GM15510 (cell line): Measurements from ENCODE around the gene DYDC2.

Experiments
- POLR2A ChIP-seq: IDR thresholded peaks from 3 replicates; pipeline ENCODE4 v1.6.1; 2011; ENCODE audit warnings: borderline replicate concordance; ENCODE audit not compliant: insufficient read length; ENCODE audit errors: extremely low read depth

DYDC2 gene, protein sequence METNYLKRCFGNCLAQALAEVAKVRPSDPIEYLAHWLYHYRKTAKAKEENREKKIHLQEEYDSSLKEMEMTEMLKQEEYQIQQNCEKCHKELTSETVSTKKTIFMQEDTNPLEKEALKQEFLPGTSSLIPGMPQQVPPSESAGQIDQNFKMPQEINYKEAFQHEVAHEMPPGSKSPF

DNA sequence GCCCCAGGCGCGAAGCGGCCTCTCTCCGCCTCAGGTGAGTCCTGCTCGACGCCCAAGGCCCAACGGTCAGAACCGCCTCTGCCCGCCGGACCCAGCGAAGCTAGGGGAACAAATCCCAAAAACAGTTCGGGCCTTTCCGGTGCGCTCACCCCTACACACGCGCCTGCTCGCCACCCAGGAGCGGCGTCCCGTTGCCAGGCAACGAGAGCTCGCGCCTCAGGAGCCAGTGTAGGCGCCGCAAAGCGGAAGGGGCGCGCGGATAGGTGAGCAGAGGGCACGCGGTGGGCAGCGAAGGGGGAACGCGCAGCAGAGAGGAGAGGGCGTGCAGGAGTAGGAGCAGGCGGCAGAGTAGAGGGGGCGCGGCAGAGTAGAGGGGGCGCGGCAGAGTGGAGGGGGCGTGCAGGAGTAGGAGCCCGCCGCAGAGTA lies at the start of gene DYDC2, which contains the start of gene DYDC1:
TSS of gene DYDC2 (plus strand) at position 219 of the 426 bp plus-strand sequence. CDS start 5,663 bp downstream, outside the sequence.
TSS of gene DYDC1 (minus strand) at position 193 of the 426 bp plus-strand sequence. CDS start 4,154 bp downstream, outside the sequence.
- no peak for TF ChIP-seq POLR2A

DNA sequence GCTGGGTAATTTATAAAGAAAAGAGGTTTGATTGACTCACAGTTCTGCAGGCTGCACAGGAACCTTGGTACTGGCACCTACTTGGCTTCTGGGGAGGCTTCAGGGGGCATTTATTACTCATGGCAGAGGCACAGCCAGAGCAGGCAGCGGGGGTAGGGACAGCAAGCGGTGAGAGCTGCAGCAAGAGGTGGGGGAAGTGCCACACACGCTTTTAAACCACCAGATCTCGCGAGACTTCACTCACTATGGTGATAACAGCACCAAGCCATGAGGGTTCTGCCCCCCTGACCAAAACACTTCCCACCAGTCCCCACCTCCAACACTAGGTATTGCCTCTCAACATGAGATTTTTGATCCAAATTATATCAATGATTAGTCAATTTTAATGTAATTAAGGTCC lies 43.1 kb upstream of the DYDC2 start:
- TF ChIP-seq POLR2A: no peak

DNA sequence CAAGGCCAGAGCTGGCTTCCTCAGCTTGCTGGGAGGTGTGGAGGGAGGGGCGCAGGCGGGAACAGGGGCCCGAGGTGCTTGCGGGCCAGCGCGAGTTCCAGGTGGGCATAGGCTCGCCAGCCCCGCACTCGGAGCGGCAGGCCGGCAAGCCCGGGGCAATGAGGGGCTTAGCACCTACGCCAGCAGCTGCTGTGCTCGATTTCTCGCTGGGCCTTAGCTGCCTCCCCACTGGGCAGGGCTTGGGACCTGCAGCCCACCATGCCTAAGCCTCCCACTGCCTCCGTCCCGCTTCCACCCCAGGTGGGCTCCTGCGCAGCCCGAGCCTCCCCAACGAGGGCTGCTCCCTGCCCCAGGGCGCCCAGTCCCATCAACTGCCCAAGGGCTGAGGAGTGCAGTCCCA lies 41.2 kb upstream of the DYDC2 start:
- TF ChIP-seq POLR2A: no peak

DNA sequence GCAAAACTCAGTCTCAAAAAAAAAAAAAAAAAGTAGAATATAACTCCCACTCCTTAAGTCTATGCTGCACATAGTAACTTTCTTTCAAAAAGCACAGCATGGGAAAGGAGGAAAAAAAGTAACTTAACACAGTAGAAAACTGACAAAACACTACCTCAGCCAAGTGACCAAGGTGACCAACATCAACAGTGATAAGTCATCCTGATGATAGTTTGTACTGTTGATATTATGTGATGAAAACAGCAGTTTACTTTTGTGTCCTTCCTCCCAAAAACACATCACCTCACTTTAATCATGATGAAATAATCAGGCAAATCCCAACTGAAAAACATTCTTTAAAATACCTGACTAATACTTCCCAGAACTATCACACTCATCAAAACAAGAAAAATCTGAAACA lies 37.8 kb upstream of the DYDC2 start:
- TF ChIP-seq POLR2A: no peak

DNA sequence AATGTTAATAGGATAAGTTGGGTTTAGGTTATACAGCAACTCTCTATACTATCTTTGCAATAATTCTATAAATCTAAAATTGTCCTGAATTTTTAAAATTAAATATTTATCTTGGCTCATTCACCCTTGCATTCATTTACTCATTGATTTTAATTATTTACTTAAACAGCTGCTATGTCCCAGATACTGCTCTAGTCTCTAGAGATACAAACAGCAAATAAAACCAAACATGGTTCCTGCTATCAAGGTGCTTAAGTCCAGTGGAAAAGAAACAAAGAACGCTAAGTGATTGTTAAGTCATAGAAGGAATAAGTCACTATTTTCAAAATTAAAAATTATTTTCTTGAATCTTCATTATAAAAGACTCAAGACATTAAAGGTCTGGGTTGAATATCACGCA lies 37.3 kb upstream of the DYDC2 start:
- TF ChIP-seq POLR2A: no peak

DNA sequence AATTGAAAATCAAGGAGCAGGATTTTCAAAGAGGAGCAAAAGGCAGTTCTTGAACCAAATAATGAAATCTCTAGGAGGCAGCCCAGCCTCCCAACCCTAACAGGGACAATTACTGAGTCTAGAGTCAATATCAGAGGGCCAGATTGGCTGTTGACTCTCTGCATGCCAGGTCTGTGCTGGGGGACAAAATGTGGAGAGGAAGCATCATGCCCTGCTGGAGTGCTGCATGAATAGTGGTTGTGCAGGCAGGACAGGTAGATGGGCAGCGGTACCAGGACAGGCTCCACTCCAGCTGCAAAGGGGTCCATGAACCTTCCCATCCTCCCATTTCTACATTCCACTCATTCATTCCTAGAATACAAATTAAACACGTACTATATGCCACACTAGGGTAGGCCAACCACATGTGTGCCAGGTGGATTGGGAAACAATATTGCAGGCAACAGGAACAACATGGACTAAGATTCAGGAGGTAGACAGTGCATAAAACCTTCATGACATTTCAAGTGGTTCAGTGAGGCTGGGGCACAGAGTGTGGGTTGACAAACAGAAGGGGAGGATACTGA lies 36.8 kb upstream of the DYDC2 start:
- no peak for TF ChIP-seq POLR2A

DNA sequence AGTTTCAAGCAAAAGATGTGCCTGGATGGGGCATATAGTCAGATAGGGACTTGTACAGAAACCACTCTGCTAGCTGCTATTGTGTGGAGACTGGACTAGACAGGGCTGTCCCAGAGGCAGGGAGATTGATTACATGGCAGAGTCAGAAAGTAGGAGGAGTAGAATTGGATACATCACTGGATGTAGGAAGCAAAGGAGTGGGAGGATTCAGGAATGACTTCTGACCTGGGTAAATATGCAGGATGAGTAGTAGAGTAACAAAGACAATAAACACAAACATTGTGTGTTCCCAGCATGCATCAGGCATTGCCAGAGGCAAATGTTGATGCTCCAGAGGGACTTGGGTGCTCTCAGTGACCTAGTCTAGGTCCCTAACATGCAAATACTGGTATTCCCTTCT lies 36.2 kb upstream of the DYDC2 start:
- no peak for TF ChIP-seq POLR2A

DNA sequence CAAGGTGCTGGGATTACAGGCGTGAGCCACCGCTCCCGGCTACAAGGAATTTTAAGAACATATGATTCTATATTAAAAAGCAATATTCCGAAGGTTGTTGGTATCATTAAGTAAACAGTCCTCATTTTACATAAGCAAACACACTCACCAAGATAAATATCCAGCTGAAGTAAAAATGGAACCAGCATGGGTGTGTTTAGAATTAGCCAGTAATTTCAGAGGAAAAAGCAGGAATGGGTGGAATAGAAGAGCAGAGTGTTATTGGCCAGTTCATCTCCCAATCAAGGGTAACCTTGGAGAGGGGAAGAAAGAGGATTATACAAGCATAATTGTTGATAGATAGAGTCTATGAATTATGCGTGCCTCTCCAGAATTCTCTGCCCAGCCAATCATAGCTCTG lies 35.4 kb upstream of the DYDC2 start:
- TF ChIP-seq POLR2A: no peak

DNA sequence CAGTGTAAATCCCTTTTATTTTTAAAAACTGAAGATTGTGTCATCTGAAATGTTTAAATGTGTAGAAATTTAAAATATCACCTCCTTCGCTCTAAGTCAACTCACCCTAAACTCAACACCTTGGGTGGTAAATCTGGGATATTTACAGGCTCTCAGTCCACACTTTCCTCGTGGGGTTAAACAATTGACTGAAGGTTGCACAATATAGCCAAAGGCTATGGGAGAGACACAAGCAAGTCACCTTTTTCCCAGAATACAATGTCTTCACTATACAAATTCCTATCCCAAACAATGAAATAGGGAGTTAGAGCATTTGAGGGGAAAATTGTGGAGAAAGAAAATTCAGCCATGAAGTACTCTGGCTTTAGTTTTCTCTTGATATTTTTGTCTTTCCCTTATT lies 34.4 kb upstream of the DYDC2 start:
- no peak for TF ChIP-seq POLR2A

DNA sequence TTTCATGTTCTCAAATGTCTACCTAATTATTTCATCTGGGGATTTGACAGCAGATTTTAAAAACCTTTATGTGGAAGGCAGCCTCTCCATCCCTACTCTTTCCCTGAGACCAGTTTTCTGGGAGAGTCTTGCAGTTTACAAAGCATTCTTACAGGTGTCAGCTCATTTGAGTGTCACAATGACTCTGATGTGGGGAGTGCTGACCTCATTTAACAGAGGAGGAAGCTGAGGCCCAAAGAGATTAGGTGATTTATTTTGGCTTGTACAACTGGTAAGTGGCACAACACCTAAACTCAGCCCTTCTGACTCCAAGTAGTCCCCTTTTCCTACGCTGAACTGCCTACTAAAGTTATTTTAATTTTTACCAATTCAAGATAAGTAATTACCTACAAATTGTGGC lies 33.9 kb upstream of the DYDC2 start:
- no peak for TF ChIP-seq POLR2A

DNA sequence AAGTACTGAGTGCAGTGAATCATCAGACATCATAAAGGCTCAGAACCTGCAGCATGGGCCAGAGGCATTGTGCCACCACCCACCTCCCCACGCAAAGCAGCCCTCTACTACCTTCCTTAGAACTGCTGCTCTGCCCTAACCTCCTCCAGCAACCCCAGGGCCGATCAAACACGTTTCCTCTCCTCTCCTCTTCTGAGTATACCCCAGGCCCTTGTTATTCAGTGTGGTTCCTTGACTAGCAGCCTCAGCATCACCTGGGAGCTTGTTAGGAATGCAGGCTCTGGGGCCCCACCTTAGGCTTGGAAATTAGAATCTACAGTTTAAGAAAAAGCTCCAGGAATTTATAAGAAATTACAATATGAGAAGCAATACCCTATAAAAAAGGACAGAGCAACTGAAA lies 33.3 kb upstream of the DYDC2 start:
- TF ChIP-seq POLR2A: no peak

DNA sequence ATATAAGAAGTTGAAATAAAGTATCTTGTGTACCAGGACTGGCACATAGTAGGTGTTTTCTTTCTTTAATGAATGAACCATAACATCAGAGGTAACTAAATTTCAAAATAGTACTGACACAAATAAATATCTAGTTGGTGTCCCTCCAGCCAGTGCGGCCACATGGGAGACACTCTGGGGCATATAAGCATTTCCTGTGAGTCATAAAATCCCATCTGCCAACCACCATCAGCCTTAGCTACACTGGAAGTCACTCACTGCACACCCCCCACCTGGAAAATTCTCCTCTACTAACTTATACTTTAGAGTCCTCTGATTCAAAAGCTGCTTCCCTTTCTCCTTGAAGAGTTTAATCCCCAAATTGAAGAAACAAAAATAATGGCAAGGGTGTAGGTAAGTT lies 32.5 kb upstream of the DYDC2 start:
- TF ChIP-seq POLR2A: no peak

DNA sequence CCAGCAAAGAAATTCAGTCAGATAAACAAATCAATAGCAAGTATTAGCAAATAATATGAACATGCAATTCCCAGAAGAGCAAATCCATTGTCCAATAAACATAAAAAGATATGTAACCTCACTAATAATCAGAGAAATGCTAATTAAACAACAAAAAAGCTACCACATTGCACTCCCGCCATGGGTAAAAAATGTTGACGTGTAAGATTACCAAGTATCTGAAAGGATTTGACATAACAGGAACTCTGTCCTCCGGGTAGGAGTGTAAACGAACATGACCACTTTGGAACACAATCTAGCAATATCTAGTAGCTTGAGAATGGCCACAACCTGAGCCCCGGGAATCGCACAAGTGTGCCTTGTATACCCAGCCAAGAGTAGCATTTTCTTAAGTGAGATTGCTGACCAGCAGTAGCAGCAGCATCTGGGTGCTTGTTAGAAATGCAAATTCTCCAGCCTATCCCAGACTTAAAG lies 31.7 kb upstream of the DYDC2 start:
- no peak for TF ChIP-seq POLR2A

DNA sequence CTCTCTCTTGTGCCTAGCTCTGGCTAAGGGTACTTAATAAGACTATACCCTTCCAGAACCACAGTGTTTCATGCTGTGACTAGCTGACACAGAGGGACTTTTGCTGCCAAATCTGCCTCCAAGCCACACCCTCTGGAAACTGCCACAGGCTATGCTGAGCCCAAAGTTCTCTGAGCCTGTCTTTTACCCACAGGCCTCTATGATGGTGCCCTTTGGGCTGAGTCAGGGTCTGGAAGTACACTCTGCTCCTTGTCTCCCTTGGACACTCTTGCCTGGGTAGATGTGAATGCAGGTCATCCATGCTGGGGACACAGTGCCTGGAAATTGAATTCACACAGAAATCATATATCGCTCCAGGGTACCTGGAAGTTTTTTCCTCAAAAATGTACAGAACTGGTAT lies 22.6 kb upstream of the DYDC2 start:
- TF ChIP-seq POLR2A: no peak

DNA sequence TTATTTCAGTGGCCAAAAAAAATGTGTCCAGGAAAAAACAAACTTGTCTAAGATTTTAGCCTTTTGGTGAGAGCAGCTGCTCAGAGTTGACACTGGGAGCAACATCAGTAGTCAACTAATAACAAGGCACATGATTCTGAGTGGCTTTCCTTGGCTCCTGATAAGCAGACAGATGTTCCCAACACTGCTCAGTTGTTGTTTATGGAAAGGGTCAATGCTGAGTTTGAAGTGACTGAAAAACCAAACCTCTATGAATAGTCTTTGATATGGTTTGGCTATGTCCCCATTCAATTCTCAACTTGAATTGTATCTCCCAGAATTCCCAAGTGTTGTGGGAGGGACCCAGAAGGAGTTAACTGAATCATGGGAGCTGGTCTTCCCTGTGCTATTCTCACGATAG lies 12.3 kb upstream of the DYDC2 start:
- TF ChIP-seq POLR2A: no peak

DNA sequence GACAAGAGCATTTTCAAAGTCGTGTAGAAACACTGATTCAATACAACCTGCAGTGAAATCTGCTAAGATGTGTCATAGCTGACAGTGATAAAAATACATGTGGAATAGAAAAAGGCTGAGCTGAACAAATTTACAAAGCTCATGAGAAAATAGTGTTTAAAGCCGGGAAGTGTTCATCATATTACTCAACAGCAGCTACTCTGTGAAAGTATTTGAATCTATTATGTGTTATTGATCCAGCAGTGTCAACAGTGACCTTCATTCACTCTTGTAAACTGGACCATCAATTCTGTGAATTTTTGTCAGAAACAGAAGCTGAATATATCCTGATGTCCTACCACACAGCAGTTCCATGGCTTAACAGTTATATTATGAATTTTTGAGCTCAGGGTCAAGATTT lies 11.7 kb upstream of the DYDC2 start:
- TF ChIP-seq POLR2A: no peak
